Measurements from ENCODE around the gene SCGB1D1.

The SCGB1D1 gene, protein sequence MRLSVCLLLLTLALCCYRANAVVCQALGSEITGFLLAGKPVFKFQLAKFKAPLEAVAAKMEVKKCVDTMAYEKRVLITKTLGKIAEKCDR

DNA sequence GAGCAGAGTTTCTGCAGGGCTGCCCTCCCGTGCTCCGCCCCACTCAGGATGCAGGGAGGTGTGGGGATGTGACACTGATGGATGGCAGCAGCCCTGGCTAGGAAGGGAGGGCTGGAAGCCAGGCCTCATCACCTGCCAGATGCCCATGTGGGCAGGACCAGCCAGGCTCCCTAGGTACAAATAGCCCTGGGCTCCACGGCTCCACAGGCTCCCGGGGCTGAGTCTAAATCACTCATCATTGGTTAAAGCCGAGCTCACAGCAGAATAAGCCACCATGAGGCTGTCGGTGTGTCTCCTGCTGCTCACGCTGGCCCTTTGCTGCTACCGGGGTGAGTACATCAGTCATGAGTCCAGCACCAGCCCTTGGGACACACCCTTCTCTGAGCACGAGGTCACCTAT, at the start of gene SCGB1D1:
Gene SCGB1D1 (plus strand): TSS at position 206 of the 400 bp plus-strand sequence. CDS start 69 bp downstream, at position 275.
- DNase-seq = no peak

DNA sequence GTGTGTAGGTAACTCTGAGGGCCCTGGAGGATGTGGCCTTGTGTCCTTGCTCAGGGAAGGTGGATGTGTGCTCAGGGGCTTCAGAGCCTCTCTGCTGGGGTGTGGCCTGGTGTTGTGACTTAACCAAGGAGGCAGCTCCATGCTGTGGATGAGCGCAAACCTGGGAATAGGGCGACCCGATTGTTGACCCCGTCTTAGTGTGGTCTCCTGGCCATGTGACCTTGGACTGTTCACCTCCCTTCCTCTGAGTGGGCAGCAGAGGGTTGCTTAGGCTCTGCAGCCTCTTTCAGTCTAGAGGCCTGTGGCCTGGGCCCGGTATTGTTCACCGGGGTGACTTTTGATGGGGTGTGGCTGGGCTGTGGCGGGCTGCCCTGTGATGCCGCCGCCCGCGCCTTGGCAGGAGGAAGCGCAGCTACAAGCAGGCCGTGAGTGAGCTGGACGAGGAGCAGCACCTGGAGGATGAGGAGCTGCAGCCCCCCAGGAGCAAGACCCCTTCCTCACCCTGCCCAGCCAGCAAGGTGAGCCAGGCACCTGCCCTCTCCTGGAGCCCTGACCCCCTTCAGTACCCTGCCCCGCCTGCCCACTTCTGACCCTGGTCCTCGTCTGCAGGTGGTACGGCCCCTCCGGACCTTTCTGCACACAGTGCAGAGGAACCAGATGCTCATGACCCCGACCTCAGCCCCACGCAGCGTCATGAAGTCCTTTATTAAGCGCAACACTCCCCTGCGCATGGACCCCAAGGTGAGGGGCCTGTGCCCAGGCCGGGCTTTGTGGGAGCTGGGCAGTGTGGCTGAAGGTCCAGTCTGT, 49.5 kb upstream of the SCGB1D1 start:
- DNase-seq = peak in 1 of 2 experiments; percentile 13

DNA sequence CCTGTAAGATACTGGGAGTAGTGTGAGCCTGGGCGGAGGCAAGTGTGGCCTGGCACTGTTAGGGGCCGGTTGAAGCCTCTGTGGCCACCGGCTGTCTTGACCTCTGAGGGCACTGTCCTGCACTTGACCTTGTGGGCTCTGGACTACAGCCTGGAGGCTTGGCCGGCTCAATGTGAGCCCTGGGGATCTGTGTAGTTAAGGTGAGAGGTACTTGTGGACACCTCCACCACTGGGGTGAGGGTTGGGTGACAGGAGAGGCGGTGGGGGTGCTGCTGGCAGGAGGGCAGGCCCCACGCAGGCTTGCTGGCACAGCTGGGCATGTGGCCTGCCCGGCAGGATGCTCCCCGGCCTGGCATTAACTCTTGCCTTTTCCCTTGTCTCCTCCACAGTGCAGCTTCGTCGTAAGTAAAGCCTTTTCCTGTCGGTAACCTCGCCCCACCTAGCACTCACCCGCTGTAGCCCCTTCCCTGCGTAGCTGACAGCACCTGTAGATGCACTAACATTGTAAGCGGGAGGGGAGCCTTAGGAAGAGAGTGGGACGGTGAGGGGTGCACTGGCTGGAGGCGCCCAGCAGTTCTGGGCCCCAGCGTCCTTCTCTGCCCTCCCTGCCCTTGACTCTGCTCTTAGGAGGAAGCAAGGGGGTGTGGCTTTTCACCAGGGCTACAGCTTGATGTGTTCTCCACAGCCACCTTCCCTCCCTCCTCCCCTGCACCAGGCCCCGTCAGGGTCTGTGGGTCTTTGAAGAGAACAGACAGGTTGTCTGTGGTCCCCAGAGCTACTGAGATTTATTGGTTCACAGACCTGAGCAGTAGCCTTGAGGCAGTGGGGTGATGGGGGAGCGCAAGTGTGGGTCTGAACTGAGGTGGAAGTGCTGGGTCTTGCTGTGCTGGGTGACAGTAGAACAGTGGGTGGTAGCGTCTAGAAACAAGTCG, 48.6 kb upstream of the SCGB1D1 start:
- peak in 1 of 2 experiments; percentile 12 for DNase-seq

DNA sequence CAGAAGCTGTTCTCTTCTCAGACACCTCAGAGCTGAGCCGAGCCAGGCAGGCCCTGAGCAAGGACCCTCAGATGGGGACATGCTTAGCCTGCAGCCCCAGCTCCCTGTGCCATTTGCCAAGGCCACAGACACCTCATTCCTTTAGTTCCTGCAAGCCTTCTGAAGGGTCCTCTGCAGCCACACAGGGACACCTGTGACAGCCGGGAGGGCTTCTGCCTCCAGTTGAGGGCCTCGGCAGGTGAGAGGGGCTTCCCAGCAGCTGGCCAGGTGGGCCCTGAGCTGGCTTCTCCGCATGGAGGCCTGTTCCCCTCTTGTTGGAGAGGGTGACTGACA, 48.0 kb upstream of the SCGB1D1 start:
- DNase-seq = peak; percentile 8 to 11

DNA sequence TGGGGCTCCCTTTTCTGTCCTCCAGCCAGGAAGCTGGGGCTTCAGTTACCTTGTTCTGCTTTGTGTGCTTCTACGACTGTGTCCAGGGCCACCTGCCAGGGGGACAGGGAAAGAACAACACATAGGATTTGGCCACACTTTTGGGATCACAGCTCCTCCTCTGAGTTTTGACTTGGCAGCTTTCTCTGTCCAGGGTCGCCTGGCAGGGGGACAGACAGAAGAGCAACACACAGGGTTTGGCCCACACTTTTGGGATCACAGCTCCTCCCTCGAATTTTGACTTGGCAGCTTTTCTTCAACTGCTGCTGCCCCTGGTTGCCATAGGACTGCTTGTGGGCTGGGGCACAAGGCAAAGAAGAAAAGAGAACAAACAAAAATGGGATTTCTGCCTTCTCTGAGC, 47.1 kb upstream of the SCGB1D1 start:
- DNase-seq = peak in 1 of 2 experiments; percentile 8

DNA sequence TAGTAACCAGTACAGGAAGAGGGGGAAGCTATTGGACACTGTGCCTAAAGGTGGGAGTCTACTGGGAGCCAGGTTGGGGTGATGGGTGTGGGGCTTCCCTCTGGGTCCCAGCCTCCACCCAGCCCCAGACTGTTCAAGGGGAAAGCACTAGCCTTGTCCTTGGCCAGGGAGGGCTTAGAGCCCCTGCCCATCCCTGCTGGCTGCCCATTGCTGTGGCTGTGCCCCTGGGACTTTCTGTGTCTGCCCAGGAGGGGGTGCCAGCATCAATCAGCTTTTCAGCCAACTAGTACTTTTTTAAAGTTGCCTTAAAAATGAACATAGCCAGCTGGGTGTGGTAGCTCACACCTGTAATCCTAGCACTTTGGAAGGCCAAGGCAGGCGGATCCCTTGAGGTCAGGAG, 46.3 kb upstream of the SCGB1D1 start:
- peak in 1 of 2 experiments; percentile 9 for DNase-seq

DNA sequence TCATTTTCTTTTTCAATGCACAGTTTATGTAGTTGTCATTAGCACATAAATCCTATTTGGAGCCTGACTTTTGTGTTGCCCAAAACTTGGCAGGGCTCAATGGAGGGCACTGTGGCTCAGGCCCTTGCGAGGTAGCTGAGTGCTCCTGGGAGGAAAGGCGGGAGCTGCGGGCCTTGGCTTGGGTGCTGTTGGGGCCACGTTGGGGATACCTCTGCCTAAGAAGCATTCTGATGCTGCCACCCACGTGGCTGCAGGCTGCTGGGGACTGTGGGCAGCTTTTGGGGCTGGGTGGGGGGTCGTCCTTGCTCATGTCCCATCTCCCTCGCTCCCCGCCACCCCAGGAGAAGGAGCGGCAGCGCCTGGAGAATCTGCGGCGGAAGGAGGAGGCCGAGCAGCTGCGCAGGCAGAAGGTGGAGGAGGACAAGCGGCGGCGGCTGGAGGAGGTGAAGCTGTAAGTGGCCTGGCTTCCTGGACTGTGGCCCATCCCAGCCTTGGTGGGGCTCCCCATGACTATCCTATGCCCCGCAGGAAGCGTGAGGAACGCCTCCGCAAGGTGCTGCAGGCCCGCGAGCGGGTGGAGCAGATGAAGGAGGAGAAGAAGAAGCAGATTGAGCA, 45.3 kb upstream of the SCGB1D1 start:
- peak in 1 of 2 experiments; percentile 6 for DNase-seq

DNA sequence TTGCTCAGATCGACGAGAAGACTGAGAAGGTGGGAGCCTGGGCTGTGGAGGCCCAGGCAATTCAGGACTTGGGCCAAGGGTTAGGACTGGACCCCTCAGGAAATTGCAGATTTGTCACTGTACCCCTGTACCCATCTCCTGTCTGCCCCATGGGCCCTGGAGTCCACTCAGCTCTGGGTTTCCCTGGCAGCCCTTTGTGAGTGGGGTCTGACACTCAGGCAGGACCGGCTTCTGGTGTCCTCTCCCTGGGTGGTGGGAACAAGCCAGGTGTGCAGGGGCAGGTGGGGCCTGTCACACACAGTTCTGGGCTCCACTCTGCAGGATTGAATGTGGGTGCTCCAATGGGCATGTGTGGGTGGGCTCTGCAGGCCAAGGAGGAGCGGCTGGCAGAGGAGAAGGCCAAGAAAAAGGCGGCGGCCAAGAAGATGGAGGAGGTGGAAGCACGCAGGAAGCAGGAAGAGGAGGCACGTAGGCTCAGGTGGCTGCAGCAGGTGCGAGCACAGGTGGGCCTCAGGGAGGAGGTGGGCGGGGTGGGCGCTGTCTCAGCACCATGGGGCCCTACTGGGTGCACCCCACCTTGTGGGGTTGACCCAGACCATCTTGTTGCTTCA, 44.6 kb upstream of the SCGB1D1 start:
- peak; percentile 13 to 15 for DNase-seq

DNA sequence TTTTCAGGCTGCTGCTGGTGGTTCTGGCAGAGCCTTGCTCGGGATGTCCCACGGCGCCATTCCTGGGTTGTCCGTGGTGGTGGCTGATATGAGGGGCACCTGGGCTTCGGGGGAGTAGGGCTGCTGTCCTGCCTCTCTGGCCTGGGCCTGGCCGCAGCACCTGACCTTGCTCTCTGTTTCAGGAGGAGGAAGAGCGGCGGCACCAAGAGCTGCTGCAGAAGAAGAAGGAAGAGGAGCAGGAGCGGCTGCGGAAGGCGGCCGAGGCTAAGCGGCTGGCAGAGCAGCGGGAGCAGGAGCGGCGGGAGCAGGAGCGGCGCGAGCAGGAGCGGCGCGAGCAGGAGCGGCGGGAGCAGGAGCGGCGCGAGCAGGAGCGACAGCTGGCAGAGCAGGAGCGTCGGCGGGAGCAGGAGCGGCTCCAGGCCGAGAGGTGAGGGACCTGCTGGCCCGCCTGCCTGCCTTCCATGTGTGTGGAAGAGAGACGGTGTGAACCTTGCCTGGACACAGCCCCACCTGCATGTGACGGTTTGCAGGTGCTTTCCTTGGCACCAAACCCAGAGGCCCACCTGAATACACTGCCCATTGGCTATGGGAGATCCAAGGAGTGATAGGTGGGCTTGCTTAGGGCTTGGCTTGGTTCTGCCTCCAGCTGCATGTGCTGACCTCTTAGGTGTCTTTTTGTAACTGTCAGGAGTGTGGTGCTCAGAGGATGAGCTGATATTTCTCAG, 43.4 kb upstream of the SCGB1D1 start:
- peak; percentile 2 to 11 for DNase-seq

DNA sequence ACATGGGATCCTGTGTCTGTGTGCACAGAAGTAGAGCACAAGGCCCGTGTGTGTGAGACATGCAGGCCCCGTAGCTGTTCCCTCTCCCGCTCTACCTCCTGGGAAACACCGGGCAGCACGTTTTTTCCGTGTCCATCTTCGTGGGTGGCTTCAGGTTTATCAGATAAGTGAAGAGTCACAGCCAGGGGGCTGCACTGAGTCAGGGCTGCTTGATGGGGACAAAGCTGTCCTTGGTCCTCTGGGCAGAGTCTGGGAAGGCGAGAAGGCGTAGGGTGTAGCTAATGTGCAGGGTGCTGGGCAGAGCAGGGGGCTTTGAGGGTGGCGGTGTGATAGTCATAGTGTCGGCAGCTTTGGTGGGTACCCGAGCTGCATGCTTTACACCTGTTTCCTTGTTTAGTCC, 42.5 kb upstream of the SCGB1D1 start:
- DNase-seq = peak; percentile 3 to 13

DNA sequence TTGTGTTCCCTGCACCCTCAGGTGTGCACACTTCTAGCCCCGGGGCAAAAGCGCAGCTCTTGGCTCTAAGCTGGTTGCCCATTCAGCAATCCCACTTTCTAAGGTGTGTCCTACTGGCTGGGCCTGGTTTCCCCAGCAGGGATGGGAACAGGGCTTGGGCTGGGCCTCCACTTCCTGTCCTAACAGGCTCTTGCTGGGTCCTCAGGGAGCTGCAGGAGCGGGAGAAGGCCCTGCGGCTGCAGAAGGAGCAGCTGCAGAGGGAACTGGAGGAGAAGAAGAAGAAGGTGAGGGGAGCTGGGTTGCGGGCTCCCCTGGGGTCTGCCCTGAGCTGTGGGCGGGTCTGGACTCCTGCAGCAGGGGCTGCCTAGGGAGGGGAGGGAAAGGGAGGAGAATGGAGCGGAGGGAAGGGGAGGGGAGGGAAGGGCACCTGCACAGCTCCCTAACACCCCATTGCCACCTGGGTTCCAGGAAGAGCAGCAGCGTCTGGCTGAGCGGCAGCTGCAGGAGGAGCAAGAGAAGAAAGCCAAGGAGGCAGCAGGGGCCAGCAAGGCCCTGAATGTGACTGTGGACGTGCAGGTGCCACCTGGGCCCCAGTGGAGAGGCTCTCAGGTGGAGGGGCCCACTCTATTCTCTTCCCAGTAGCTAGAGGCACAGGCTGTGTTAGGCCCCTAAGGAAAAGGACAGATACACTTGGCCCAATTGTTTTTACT, 41.6 kb upstream of the SCGB1D1 start:
- DNase-seq = peak; percentile 3 to 13

DNA sequence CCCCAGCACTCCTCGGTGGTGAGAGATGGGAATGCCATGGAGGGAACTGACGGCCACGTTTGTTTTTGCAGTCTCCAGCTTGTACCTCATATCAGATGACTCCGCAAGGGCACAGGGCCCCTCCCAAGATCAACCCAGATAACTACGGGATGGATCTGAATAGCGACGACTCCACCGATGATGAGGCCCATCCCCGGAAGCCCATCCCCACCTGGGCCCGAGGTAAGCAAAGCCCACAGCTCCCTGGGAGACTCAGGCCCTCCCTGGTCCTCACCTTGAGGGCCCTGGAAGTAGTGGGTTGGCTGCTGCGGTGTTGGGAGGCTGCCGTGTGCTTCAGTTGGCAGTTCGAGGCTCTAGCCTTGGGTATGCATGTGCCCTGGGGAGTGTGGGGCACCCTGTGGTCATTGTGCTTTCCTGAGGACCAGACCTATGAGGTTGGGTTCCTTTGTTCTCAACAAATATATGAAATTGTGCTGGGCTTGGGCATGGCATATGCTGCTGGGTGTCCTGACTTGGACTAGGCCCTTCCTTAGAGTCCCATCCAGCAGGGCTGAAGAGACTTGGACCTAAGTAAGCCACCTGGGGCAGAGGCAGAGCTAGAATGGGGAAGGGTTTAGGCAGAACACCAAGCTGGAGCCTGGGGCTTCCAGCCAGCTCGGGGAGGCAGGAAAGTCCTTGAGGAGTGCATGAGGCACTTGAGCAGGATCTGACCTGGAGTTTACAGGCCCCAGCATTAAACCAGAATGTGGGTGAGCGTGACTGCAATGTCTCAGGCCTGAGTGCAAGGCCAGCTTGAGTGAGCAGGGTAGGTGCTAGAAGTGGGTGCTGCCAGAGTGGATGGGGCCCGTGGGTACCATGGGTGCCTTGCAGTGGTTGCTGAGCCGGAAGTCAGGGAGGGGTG, 39.8 kb upstream of the SCGB1D1 start:
- peak in 1 of 2 experiments; percentile 7 for DNase-seq

DNA sequence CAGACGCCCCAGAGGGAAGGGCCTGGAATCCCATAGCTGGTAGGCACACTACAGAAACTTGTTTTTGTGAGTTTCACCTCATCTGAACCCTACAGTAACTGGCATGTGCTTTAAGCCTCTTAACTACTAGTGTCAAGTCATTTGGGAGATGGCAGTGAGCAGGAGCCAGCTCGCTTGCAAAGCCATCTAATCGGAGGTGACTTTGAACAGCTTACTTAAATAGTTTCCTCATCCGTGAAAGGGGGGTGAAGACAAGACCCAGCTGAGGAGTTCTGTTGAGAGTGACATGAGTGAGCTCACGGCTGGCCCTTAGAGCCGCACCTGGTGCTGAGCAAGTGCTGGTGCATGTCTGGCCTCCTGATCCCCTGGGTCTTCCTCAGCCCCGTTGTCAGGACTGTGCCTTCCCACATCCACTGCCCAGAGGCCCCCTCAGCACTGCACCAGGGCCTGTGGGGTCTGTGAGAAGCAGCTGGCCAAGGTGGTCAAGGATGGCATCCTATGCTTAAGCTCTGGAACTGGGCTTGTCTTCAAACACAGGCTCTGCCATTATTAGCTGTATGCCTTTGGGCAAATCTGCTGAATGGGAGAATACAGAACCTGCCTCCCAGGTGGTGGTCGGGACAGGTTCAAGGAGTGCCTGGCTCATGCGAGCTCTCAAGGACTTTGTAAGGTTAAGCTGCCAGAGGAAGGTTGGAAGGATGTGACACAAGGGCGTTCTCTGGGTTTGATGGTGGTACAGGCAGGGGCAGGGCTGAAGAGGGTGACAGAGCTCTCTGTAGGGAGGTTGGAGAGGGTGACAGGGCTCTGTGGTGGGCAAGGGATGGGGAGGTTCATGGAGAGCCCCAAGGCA, 38.9 kb upstream of the SCGB1D1 start:
- DNase-seq = peak in 1 of 2 experiments; percentile 12

DNA sequence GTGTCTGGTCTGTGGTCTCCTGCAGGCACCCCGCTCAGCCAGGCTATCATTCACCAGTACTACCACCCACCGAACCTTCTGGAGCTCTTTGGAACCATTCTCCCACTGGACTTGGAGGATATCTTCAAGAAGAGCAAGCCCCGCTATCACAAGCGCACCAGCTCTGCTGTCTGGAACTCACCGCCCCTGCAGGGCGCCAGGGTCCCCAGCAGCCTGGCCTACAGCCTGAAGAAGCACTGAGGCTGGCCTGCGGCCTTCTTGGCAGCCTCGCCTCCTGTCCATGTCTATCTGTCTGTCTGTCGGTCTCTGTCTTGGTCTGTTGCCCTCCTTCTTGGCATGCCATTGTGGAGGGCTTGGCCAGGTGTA, 38.3 kb upstream of the SCGB1D1 start:
- DNase-seq = no peak

DNA sequence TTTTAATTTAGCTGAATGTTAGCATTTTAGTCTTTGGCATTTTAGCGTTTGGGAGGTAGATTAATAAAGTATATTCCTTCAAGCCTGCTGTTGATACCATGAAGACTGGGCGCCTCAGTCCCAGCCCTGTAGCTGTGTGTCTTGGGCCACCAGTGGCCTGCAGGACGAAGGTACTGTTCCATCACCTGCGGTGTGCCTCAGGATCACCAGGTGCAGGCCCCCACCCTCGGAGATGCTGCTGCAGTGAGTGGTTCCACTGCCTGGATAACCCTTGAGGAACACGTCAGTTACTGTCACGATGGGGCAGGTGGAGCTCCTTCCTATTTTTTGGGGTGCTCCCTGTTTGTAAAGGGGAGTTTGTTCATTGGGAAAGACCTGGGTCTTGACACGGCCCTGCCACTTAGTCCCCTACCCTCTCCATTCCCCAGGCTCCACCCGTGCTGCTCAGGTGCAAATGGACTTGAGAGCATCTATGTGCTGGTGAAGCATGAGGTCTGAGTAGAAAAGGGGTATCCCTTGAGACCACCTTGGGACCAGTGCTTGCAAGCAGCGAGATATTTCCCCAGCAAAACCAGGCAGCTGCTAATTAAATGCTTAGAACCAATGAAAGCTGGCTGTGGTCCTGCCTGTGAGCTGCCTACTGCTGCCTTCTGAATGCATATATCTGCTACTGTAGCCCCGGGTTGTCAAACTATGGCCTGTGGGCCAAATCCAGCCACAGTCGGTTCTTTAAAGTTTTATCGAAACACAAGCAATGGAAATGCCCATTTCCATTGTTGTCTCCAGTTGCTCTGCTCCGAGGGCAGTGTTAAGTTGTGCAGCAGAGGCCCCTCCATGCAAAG, 37.5 kb upstream of the SCGB1D1 start:
- peak in 1 of 2 experiments; percentile 9 for DNase-seq

DNA sequence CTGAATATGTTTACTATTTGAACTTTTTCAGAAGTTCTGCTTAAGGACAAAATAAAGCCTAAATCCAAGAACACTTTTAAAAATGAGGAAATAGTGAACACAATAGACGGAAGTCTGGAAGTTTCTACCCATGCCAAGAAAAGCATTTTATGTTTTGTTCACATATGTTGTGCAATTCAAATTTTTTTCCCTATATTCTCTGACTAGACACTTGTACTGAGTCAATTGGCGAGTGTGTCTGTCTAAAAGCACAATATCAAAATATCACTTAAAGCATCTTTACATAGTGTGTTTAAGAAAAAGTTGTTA, 37.0 kb upstream of the SCGB1D1 start:
- no peak for DNase-seq

DNA sequence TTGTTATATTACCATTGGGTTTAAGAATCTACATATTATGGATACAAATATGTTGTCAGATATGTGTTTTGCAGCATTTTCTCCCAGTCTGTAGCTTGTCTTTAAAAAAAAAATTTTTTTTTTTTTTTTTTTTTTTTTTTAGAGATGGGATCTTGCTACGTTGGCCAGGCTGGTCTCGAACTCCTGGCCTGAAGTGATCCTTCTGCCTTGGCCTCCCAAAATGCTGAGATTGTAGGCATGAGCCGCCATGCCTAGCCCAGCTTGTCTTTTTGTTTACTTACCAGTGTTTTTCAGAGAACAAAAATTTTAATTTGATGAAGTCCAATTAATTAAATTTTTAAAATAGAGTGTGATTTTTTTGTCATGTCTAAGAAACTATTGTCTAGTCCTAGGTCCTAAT, 36.4 kb upstream of the SCGB1D1 start:
- DNase-seq = no peak

DNA sequence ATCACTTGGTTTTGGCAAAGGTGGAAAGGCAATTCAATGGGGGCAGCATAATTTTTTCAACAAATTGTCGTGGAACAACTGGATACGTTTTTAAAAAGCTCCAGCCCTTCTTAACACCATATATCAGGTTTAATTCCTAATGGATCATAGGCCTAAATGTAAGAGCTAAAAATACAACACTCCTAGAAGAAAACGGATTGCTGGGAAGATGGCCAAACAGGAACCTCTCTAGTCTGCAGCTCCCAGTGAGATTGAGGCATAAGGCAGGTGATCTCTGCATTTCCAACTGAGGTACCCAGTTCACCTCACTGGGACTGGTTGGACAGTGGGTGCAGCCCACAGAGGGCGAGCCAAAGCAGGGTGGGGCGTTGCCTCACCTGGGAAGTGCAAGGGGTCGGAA, 32.4 kb upstream of the SCGB1D1 start:
- no peak for DNase-seq

DNA sequence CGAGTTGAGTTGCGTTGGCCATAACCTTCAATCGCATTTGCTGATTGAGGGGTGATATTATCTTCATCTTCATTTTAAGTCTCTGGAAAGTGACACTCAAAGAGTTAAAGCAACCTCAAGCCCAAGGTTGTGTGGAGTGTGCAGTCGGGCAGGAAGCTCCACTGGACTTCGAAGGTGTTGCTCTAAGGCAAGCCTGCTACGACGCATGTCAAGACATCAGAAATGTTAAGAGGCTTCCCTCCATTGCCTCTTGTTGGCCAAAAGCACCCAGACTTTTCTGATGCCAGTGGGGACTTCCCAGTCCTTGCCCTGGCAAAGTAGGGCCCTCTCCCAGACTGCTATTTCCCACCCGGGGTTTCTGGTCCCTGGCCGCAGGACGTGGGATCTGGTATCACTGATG, 23.6 kb upstream of the SCGB1D1 start:
- DNase-seq = no peak
